ENCODE measurements around the gene PSMB9. TPM values are rescaled to one million over a fixed set of nuclear protein-coding genes. Genes with fewer than 3 reads are reported as not detected.

The PSMB9 gene
- total and polyA plus RNA-seq, 9 of the 15 experiments (the other 6 are each of a cell fraction or from before 2014, with no cell fraction given) = 1.1 to 3.7 (median 2.4) TPM

DNA sequence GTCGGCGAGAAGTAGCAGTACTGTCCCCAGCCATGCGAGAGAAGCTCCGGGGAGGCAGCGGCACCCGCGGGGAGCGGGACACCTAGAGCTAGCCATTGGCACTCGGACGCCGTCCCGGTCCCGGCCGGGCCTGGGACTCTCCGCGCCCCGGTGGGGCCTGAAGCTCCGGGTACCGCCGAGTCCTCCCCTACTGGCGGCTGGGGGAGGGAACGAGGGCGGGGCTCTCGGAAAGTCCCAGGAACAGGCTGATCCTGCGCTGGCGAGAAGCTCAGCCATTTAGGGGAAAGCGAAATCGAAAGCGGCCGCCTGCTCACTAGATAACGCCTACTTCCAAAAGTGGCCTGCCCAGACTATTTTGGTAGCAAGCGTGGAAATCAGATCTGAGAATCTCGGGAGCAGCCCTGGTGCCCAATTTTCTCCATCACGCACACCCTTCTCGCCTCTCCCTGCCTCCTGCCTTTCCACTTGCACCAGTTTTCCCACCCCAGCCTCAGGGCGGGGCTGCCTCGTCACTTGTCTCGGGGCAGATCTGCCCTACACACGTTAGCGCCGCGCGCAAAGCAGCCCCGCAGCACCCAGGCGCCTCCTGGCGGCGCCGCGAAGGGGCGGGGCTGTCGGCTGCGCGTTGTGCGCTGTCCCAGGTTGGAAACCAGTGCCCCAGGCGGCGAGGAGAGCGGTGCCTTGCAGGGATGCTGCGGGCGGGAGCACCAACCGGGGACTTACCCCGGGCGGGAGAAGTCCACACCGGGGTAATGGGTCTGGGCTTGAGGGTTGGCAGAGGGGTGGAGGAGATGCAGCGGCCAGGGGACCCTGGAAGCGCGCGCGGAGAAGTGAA lies at the start of gene PSMB9, which contains the start of gene TAP1 (continued):
- TF ChIP-seq PTTG1 (tag; IDR thresholded peaks at IDR 0.05; ENCODE audit: low read depth) (no peak), TEAD1 (CRISPR knock-in tag; IDR thresholded peaks at IDR 0.05) (peak in 1 of 2 experiments; percentile 71; a peak in 1 of 4 replicates), ZFP1 (CRISPR knock-in tag; IDR thresholded peaks at IDR 0.05) (no peak), ZNF212 (CRISPR knock-in tag; IDR thresholded peaks at IDR 0.05) (no peak), BRF1 (IDR thresholded peaks at IDR 0.05; ENCODE audit: borderline replicate concordance, extremely low read depth, insufficient read length) (no peak), ZSCAN32 (CRISPR knock-in tag; IDR thresholded peaks at IDR 0.05) (no peak), CBX8 (IDR thresholded peaks at IDR 0.05; ENCODE audit: borderline replicate concordance, extremely low read depth, low read depth, low read length, poor library complexity, severe bottlenecking) (no peak), NCOR1 (IDR thresholded peaks at IDR 0.05) (no peak), THRB (CRISPR knock-in tag; conservative IDR thresholded peaks at IDR 0.05) (no peak), JUNB (CRISPR knock-in tag; conservative IDR thresholded peaks at IDR 0.05) (no peak), ZNF830 (CRISPR knock-in tag; IDR thresholded peaks at IDR 0.05) (no peak; the same call in 1 of the 2 replicates), PHB2 (IDR thresholded peaks at IDR 0.05; ENCODE audit: low read depth) (no peak), ZNF134 (CRISPR knock-in tag; conservative IDR thresholded peaks at IDR 0.05) (no peak), ILK (tag; IDR thresholded peaks at IDR 0.05; ENCODE audit: borderline replicate concordance, low read depth) (no peak), NR3C1 (CRISPR knock-in tag; IDR thresholded peaks at IDR 0.05) (no peak), MAFG (tag; conservative IDR thresholded peaks at IDR 0.05) (no peak), SMARCB1 (IDR thresholded peaks at IDR 0.05; ENCODE audit: insufficient read length, low read depth) (no peak), ETV1 (tag; conservative IDR thresholded peaks at IDR 0.05; ENCODE audit: low read depth) (no peak), TSC22D4 (tag; IDR thresholded peaks at IDR 0.05) (no peak), ZNF395 (CRISPR knock-in tag; IDR thresholded peaks at IDR 0.05) (no peak), STAG1 (CRISPR knock-in tag; IDR thresholded peaks at IDR 0.05; ENCODE audit: borderline replicate concordance) (no peak), FIP1L1 (IDR thresholded peaks at IDR 0.05; ENCODE audit: low read depth, low read length, poor library complexity, severe bottlenecking) (peak; percentile 70), U2AF1 (optimal IDR thresholded peaks at IDR 0.05; ENCODE audit: low read depth, low read length) (peak; percentile 73), U2AF2 (optimal IDR thresholded peaks at IDR 0.05; ENCODE audit: low read depth, low read length) (no peak), ZNF184 (CRISPR knock-in tag; IDR thresholded peaks at IDR 0.05) (no peak)
- TF ChIP-seq, protein P1, sequence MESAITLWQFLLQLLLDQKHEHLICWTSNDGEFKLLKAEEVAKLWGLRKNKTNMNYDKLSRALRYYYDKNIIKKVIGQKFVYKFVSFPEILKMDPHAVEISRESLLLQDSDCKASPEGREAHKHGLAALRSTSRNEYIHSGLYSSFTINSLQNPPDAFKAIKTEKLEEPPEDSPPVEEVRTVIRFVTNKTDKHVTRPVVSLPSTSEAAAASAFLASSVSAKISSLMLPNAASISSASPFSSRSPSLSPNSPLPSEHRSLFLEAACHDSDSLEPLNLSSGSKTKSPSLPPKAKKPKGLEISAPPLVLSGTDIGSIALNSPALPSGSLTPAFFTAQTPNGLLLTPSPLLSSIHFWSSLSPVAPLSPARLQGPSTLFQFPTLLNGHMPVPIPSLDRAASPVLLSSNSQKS (CRISPR knock-in tag; IDR thresholded peaks at IDR 0.05) = no peak

Data from K562 (cell line).